ENCODE data around the gene DHFR.

DNA sequence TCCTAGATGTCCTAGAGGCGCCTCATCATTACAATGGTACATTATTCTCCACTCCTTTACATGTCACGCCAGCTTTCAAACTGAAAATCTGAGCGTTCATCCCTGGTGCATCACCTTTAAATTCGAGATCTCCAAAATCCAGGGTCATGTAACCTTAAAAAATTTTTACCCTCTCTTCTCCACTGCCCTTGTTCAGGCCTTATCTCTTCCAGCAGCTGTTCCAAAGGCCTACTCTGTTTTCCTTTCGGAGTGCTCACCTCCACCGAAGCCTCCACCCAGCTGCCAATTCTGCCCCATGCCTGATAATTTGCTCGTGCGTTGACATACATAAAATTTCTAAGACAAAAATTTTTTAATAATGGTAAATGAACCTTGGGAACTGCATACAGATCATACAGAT, 1.3 kb downstream of the DHFR start:
- TF ChIP-seq, protein P1, sequence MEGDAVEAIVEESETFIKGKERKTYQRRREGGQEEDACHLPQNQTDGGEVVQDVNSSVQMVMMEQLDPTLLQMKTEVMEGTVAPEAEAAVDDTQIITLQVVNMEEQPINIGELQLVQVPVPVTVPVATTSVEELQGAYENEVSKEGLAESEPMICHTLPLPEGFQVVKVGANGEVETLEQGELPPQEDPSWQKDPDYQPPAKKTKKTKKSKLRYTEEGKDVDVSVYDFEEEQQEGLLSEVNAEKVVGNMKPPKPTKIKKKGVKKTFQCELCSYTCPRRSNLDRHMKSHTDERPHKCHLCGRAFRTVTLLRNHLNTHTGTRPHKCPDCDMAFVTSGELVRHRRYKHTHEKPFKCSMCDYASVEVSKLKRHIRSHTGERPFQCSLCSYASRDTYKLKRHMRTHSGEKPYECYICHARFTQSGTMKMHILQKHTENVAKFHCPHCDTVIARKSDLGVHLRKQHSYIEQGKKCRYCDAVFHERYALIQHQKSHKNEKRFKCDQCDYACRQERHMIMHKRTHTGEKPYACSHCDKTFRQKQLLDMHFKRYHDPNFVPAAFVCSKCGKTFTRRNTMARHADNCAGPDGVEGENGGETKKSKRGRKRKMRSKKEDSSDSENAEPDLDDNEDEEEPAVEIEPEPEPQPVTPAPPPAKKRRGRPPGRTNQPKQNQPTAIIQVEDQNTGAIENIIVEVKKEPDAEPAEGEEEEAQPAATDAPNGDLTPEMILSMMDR (IDR thresholded peaks at IDR 0.05), result no peak
- no peak for TF ChIP-seq POLR2A (IDR thresholded peaks at IDR 0.05)

Measured in esophagus squamous epithelium (tissue), 4 donors.